ENCODE results near the gene GNRH2.
"Not testable (repeated sequence)": the region's sequence is repeated elsewhere in the genome, so short reads cannot be mapped to it uniquely, and the experiment has no call there.

GNRH2 gene

GRCh38 chr20:3071266-3071609, 27.8 kb downstream of the GNRH2 start:
- DNase-seq (ENCODE audit: extremely low read depth, low read depth), result no peak
- no peak for TF ChIP-seq CTCF (IDR thresholded peaks at IDR 0.05; ENCODE audit: low read depth, low read length)

- no peak for TF ChIP-seq CTCF (IDR thresholded peaks at IDR 0.05; ENCODE audit: low read depth, low read length)
- DNase-seq (ENCODE audit: extremely low read depth, low read depth), result no peak
Measured at GRCh38 chr20:3071610-3072529, 28.4 kb downstream of the GNRH2 start, which contains the start of gene OXT. TSS of gene OXT (plus strand) at chr20:3071620. CDS start at chr20:3071656, 36 bp downstream.

GRCh38 chr20:3072530-3073250, 29.3 kb downstream of the GNRH2 start:
- no peak for DNase-seq (ENCODE audit: extremely low read depth, low read depth)
- TF ChIP-seq CTCF (IDR thresholded peaks at IDR 0.05; ENCODE audit: low read depth, low read length), result no peak

- DNase-seq (ENCODE audit: extremely low read depth, low read depth), result not testable (repeated sequence)
Measured at GRCh38 chr20:3073251-3073643, 29.8 kb downstream of the GNRH2 start.

GRCh38 chr20:3074812-3075211, 31.4 kb downstream of the GNRH2 start:
- no peak for TF ChIP-seq CTCF (IDR thresholded peaks at IDR 0.05; ENCODE audit: low read depth, low read length)

DNA sequence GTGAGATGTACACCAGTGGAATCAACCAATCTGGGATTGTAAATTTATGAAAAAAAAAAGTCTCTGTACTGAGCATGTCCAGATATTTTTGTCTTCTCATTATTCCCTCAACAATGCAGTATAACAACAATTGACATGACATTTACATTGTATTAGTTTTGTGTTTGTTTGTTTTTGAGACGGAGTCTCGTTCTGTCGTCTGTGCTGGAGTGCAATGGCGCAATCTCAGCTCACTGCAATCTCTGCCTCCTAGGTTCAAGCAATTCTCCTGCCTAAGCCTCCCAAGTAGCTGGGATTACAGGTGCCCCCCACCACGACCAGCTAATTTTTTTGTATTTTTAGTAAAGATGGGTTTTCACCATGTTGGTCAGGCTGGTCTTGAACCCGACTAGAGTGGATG, 31.9 kb downstream of the GNRH2 start:
- DNase-seq (ENCODE audit: extremely low read depth, low read depth), result not testable (repeated sequence)

More at GRCh38 chr20:3074812-3075211, 31.4 kb downstream of the GNRH2 start:
- DNase-seq (ENCODE audit: extremely low read depth, low read depth), result no peak

DNA sequence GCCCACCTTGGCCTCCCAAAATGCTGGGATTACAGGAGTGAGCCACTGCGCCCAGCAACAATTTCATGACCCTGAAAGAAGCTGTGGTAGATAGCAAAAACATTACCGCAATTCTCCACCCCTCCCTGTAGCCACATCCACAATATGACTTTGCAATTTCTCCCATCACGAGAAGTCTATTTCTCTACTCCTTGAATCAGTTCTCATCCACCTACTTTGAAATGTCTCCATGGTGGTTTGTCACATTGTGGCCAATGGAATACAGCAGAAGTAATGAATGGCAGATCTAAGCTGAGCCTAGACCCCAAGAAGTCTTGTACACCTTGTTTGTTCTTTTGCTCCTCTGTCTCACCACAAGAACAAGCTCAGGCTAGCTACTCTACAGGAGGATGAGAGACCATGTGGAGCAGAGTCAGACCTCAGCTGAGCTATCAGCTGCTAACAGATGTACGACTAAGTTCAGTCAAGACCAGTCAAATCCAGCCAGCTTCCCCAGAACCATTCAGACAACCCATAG, 34.3 kb downstream of the GNRH2 start:
- no peak for DNase-seq (ENCODE audit: extremely low read depth, low read depth)
- TF ChIP-seq CTCF (IDR thresholded peaks at IDR 0.05; ENCODE audit: low read depth, low read length), result no peak

GRCh38 chr20:3080939-3081388, 37.5 kb downstream of the GNRH2 start:
- TF ChIP-seq CTCF (IDR thresholded peaks at IDR 0.05; ENCODE audit: low read depth, low read length), result no peak
- DNase-seq (ENCODE audit: extremely low read depth, low read depth), result peak; percentile 25
